ENCODE measurements around the gene CTXND2. TPM values are rescaled to one million over a fixed set of nuclear protein-coding genes. Genes with fewer than 3 reads are reported as not detected.
A peak's percentile ranks its signal among the peaks of the same experiment; 100 is the strongest.

The CTXND2 gene
- total RNA-seq, 1 donor from 2014 or later = not detected

DNA sequence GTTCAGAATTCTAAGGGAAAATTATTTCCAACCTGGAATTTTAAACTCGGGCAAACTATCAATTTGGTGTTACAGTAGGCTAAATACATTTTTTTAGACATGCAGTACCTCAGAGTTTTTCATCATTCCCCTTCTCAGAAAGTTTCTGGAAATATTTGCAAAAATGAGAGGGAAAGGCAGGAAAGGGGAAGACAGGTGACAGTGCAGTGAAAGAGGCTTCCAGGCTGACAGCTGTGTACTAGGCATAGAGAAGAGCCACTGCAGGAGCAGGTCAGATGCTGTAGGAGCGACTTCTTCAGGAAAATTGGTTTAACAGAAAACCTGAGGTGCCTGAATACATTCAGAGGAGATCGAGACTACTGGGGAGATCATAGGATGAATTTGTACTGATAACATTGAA, 67.8 kb downstream of the CTXND2 start:
- Mint-ChIP-seq H3K36me3 (ENCODE audit: low read depth, unreplicated experiment) (peaks cover 62% of the 10 kb centered on the region), H3K27me3 (ENCODE audit: unreplicated experiment) (peaks cover 3% of the 10 kb centered on the region), H3K27ac (ENCODE audit: unreplicated experiment) (no peak overlapping the region), H3K4me1 (ENCODE audit: unreplicated experiment) (no peaks in the 10 kb centered on the region), H3K9me3 (ENCODE audit: unreplicated experiment) (no peaks in the 10 kb centered on the region), H3K4me3 (ENCODE audit: unreplicated experiment) (no peak overlapping the region)
- TF ChIP-seq, protein P1, sequence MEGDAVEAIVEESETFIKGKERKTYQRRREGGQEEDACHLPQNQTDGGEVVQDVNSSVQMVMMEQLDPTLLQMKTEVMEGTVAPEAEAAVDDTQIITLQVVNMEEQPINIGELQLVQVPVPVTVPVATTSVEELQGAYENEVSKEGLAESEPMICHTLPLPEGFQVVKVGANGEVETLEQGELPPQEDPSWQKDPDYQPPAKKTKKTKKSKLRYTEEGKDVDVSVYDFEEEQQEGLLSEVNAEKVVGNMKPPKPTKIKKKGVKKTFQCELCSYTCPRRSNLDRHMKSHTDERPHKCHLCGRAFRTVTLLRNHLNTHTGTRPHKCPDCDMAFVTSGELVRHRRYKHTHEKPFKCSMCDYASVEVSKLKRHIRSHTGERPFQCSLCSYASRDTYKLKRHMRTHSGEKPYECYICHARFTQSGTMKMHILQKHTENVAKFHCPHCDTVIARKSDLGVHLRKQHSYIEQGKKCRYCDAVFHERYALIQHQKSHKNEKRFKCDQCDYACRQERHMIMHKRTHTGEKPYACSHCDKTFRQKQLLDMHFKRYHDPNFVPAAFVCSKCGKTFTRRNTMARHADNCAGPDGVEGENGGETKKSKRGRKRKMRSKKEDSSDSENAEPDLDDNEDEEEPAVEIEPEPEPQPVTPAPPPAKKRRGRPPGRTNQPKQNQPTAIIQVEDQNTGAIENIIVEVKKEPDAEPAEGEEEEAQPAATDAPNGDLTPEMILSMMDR (IDR thresholded peaks at IDR 0.05; ENCODE audit: unreplicated experiment) = no peak
- DNase-seq (ENCODE audit: low spot score) = no peak

DNA sequence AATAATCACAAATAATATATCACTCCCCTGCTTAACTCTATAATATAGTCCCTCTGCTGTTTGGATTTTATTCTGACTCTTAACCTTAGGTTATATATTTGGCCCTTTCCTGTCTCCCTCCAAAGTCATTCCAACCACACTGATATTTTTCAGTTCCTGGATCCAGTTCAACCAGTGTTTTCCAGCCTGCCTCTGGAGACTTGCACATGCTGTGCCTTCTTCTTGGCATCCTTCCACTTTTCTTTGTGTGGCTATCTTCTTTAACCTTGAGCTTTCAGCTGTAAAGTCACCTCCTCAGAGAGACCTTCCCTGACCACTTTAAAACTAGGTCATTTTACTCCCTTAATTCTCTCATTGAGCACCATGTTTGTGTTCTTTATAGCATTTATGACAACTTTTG, 68.3 kb downstream of the CTXND2 start:
- Mint-ChIP-seq H3K36me3 (ENCODE audit: low read depth, unreplicated experiment) (peaks cover 58% of the 10 kb centered on the region), H3K27ac (ENCODE audit: unreplicated experiment) (no peak overlapping the region), H3K9me3 (ENCODE audit: unreplicated experiment) (no peaks in the 10 kb centered on the region), H3K4me1 (ENCODE audit: unreplicated experiment) (no peaks in the 10 kb centered on the region), H3K27me3 (ENCODE audit: unreplicated experiment) (peaks cover 3% of the 10 kb centered on the region), H3K4me3 (ENCODE audit: unreplicated experiment) (no peak overlapping the region)
- TF ChIP-seq, protein P1 (IDR thresholded peaks at IDR 0.05; ENCODE audit: unreplicated experiment) = no peak
- DNase-seq (ENCODE audit: low spot score) = no peak

GRCh38 chr1:150957666-150958065, 70.7 kb downstream of the CTXND2 start:
- Mint-ChIP-seq H3K4me3 (ENCODE audit: unreplicated experiment) (no peak overlapping the region), H3K36me3 (ENCODE audit: low read depth, unreplicated experiment) (peaks cover 55% of the 10 kb centered on the region), H3K9me3 (ENCODE audit: unreplicated experiment) (no peaks in the 10 kb centered on the region), H3K27ac (ENCODE audit: unreplicated experiment) (no peak overlapping the region), H3K4me1 (ENCODE audit: unreplicated experiment) (peaks cover 9% of the 10 kb centered on the region), H3K27me3 (ENCODE audit: unreplicated experiment) (peaks cover 8% of the 10 kb centered on the region)
- DNase-seq (ENCODE audit: low spot score) = no peak
- TF ChIP-seq, protein P1 (IDR thresholded peaks at IDR 0.05; ENCODE audit: unreplicated experiment) = no peak

DNA sequence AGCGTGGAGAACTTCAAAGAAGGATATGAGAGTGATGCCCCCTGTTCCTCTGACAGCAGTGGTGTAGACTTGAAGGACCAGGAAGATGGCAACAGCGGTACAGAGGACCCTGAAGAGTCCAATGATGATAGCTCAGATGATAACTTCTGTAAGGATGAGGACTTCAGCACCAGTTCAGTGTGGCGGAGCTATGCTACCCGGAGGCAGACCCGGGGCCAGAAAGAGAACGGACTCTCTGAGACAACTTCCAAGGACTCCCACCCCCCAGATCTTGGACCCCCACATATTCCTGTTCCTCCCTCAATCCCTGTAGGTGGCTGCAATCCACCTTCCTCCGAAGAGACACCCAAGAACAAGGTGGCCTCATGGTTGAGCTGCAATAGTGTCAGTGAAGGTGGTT, 73.7 kb downstream of the CTXND2 start:
- TF ChIP-seq, protein P1 (IDR thresholded peaks at IDR 0.05; ENCODE audit: unreplicated experiment) = no peak
- no peak for DNase-seq (ENCODE audit: low spot score)
- Mint-ChIP-seq H3K27me3 (ENCODE audit: unreplicated experiment) (peaks cover 9% of the 10 kb centered on the region), H3K9me3 (ENCODE audit: unreplicated experiment) (no peaks in the 10 kb centered on the region), H3K4me3 (ENCODE audit: unreplicated experiment) (peak overlapping the region; percentile 39), H3K4me1 (ENCODE audit: unreplicated experiment) (peaks cover 32% of the 10 kb centered on the region), H3K27ac (ENCODE audit: unreplicated experiment) (no peak overlapping the region), H3K36me3 (ENCODE audit: low read depth, unreplicated experiment) (peaks cover 56% of the 10 kb centered on the region)

DNA sequence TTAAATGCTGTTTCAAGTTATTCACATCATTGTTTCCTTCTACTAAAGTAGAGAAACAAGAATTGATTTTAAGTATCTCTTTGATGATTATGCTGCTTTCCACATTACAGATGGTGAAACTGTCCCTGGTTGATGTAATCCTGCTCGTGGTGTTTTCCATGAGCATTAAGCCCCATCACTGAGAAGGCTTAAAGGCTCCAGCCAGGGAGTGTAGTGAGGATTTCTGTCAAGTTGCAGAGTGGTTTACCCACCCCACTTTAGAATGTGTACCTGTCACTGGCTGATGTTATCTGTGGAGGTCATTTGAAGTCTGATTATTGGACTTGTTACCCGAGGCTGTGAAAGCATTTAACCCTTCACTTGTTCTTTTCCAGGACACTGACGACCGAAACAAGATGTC, 74.8 kb downstream of the CTXND2 start:
- H3K27me3 Mint-ChIP-seq (ENCODE audit: unreplicated experiment) = peaks cover 10% of the 10 kb centered on the region
- no peaks in the 10 kb centered on the region for H3K9me3 Mint-ChIP-seq (ENCODE audit: unreplicated experiment)
- peak overlapping the region; percentile 44 for H3K4me3 Mint-ChIP-seq (ENCODE audit: unreplicated experiment)
- H3K36me3 Mint-ChIP-seq (ENCODE audit: low read depth, unreplicated experiment) = peaks cover 61% of the 10 kb centered on the region
- peaks cover 32% of the 10 kb centered on the region for H3K4me1 Mint-ChIP-seq (ENCODE audit: unreplicated experiment)
- peak overlapping the region; percentile 57 for H3K27ac Mint-ChIP-seq (ENCODE audit: unreplicated experiment)
- DNase-seq (ENCODE audit: low spot score) = no peak
- TF ChIP-seq, protein P1 (IDR thresholded peaks at IDR 0.05; ENCODE audit: unreplicated experiment) = no peak

Other genes starting within 250 kb of the CTXND2 start
- 21.5 TPM for gene GOLPH3L, start 190.0 kb upstream of the CTXND2 start, total RNA-seq (ENCODE audit: unreplicated experiment)
- not detected for gene HORMAD1, start 166.2 kb upstream of the CTXND2 start, total RNA-seq (ENCODE audit: unreplicated experiment)
- gene CTSS, start 121.4 kb upstream of the CTXND2 start, total RNA-seq (ENCODE audit: unreplicated experiment) = 0.33 TPM
- 110 TPM for gene CTSK, start 78.9 kb upstream of the CTXND2 start, total RNA-seq (ENCODE audit: unreplicated experiment)
- gene ARNT, start 10.5 kb upstream of the CTXND2 start, total RNA-seq (ENCODE audit: unreplicated experiment) = 40.3 TPM
- 50.6 TPM for gene SETDB1, start 39.2 kb downstream of the CTXND2 start, total RNA-seq (ENCODE audit: unreplicated experiment)
- gene CERS2, start 87.7 kb downstream of the CTXND2 start, total RNA-seq (ENCODE audit: unreplicated experiment) = 186 TPM
- not detected for gene ANXA9, start 95.2 kb downstream of the CTXND2 start, total RNA-seq (ENCODE audit: unreplicated experiment)
- gene MINDY1, start 119.8 kb downstream of the CTXND2 start, total RNA-seq (ENCODE audit: unreplicated experiment) = 11.2 TPM
- gene PRUNE1, start 121.3 kb downstream of the CTXND2 start, total RNA-seq (ENCODE audit: unreplicated experiment) = 16.7 TPM
- 1.5 TPM for gene BNIPL, start 149.4 kb downstream of the CTXND2 start, total RNA-seq (ENCODE audit: unreplicated experiment)
- gene C1orf56, start 160.6 kb downstream of the CTXND2 start, total RNA-seq (ENCODE audit: unreplicated experiment) = 1.0 TPM
- 180 TPM for gene CDC42SE1, start 172.5 kb downstream of the CTXND2 start, total RNA-seq (ENCODE audit: unreplicated experiment)
- 27.8 TPM for gene MLLT11, start 173.3 kb downstream of the CTXND2 start, total RNA-seq (ENCODE audit: unreplicated experiment)
- gene GABPB2, start 183.6 kb downstream of the CTXND2 start, total RNA-seq (ENCODE audit: unreplicated experiment) = 4.1 TPM

Measured in endothelial cell (in vitro differentiated cells).